IgD-negative memory B cell (primary cell): ENCODE results near the gene RAE1. TPM values are rescaled to one million over a fixed set of nuclear protein-coding genes. Genes with fewer than 3 reads are reported as not detected.

Experiments used
- H3K27ac Mint-ChIP-seq, 3 donors: one replicate each; pipeline ENCODE4 v1.8.0; 2020 to 2022; ENCODE audit warnings: mild to moderate bottlenecking in 3 of 3, mixed read lengths in 3 of 3, moderate library complexity in 1 of 3
- H3K27me3 Mint-ChIP-seq: one replicate; pipeline ENCODE4 v1.8.0; 2021; ENCODE audit warnings: mixed read lengths
- H3K36me3 Mint-ChIP-seq: one replicate; pipeline ENCODE4 v1.8.0; 2020; ENCODE audit warnings: mild to moderate bottlenecking, mixed read lengths
- H3K4me1 Mint-ChIP-seq, 3 donors: one replicate each; pipeline ENCODE4 v1.8.0; 2020 to 2022; ENCODE audit warnings: mixed read lengths in 3 of 3, mild to moderate bottlenecking in 1 of 3
- H3K4me3 Mint-ChIP-seq, 4 donors: one replicate each; pipeline ENCODE4 v1.8.0; 2020 to 2022; ENCODE audit warnings: mild to moderate bottlenecking in 4 of 4, mixed read lengths in 4 of 4, moderate library complexity in 3 of 4
- H3K9me3 Mint-ChIP-seq, 3 donors: one replicate each; pipeline ENCODE4 v1.8.0; 2020 to 2021; ENCODE audit warnings: mixed read lengths in 3 of 3, mild to moderate bottlenecking in 1 of 3
- polyA plus RNA-seq: library from polyadenylated mRNA; unstranded; fragments of 300-500 nt; fragmentation: Illumina TruSeq; gene quantifications from one replicate; pipeline ENCODE4 v1.2.3, GENCODE V29; 2021

RAE1 gene
- polyA plus RNA-seq, 1 donor from 2014 or later, result 38.6 TPM

- Mint-ChIP-seq H3K36me3 (peaks cover 15% of the 10 kb centered on the region), H3K27me3 (peaks cover 6% of the 10 kb centered on the region), H3K4me1 (peaks cover 36 to 49% (median 39%) of the 10 kb centered on the region in 3 donors)
Measured at GRCh38 chr20:57401565-57401918, 50.5 kb downstream of the RAE1 start.

GRCh38 chr20:57402206-57403125, 51.4 kb downstream of the RAE1 start:
- Mint-ChIP-seq H3K27me3 (peaks cover 6% of the 10 kb centered on the region), H3K36me3 (peaks cover 15% of the 10 kb centered on the region), H3K9me3 (no peaks in the 10 kb centered on the region), H3K4me1 (peaks cover 36 to 41% (median 37%) of the 10 kb centered on the region in 3 donors), H3K27ac (peak overlapping the region; percentile 23 to 98 (median 97)), H3K4me3 (peak overlapping the region in 3 of 4 donors; percentile 78 to 94 (median 82))

More at GRCh38 chr20:57401565-57401918, 50.5 kb downstream of the RAE1 start:
- Mint-ChIP-seq H3K9me3 (no peaks in the 10 kb centered on the region), H3K4me3 (peak overlapping the region; percentile 80 to 94 (median 86)), H3K27ac (peak overlapping the region; percentile 97 to 98 (median 98))

- Mint-ChIP-seq H3K27me3 (peaks cover 6% of the 10 kb centered on the region), H3K9me3 (no peaks in the 10 kb centered on the region), H3K4me1 (peaks cover 30 to 35% (median 31%) of the 10 kb centered on the region in 3 donors), H3K4me3 (peak overlapping the region in 2 of 4 donors; percentile 21 to 82), H3K36me3 (peaks cover 15% of the 10 kb centered on the region), H3K27ac (peak overlapping the region in 2 of 3 donors; percentile 97 to 98)
Measured at GRCh38 chr20:57403216-57403615, 52.2 kb downstream of the RAE1 start.

GRCh38 chr20:57404006-57404405, 53.0 kb downstream of the RAE1 start:
- Mint-ChIP-seq H3K9me3 (no peaks in the 10 kb centered on the region), H3K27me3 (peaks cover 4% of the 10 kb centered on the region), H3K36me3 (peaks cover 15% of the 10 kb centered on the region), H3K27ac (peak overlapping the region; percentile 39 to 98 (median 97)), H3K4me3 (peak overlapping the region in 2 of 4 donors; percentile 65 to 82), H3K4me1 (peaks cover 25 to 30% (median 26%) of the 10 kb centered on the region in 3 donors)

- peaks cover 4% of the 10 kb centered on the region for H3K27me3 Mint-ChIP-seq
- peak overlapping the region in 3 of 4 donors; percentile 70 to 85 (median 82) for H3K4me3 Mint-ChIP-seq
- peaks cover 21 to 25% (median 21%) of the 10 kb centered on the region in 3 donors for H3K4me1 Mint-ChIP-seq
- H3K27ac Mint-ChIP-seq, result peak overlapping the region; percentile 53 to 98 (median 97)
- H3K9me3 Mint-ChIP-seq, result no peaks in the 10 kb centered on the region
- H3K36me3 Mint-ChIP-seq, result peaks cover 15% of the 10 kb centered on the region
Measured at GRCh38 chr20:57404419-57405072, 53.5 kb downstream of the RAE1 start.

- Mint-ChIP-seq H3K27ac (peak overlapping the region in 2 of 3 donors; percentile 97 to 98), H3K36me3 (peaks cover 15% of the 10 kb centered on the region), H3K9me3 (no peaks in the 10 kb centered on the region), H3K27me3 (peaks cover 4% of the 10 kb centered on the region), H3K4me1 (peaks cover 14 to 21% (median 19%) of the 10 kb centered on the region in 3 donors), H3K4me3 (peak overlapping the region in 2 of 4 donors; percentile 82 to 85)
Measured at GRCh38 chr20:57405236-57406016, 54.4 kb downstream of the RAE1 start.

DNA sequence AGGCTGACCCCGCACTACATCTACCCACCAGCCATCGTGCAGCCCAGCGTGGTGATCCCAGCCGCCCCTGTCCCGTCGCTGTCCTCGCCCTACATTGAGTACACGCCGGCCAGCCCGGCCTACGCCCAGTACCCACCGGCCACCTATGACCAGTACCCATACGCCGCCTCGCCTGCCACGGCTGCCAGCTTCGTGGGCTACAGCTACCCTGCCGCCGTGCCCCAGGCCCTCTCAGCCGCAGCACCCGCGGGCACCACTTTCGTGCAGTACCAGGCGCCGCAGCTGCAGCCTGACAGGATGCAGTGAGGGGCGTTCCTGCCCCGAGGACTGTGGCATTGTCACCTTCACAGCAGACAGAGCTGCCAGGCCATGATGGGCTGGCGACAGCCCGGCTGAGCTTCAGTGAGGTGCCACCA, 56.5 kb downstream of the RAE1 start:
- Mint-ChIP-seq H3K36me3 (peaks cover 7% of the 10 kb centered on the region), H3K4me1 (peaks cover 4 to 10% (median 8%) of the 10 kb centered on the region in 3 donors), H3K4me3 (peak overlapping the region in 3 of 4 donors; percentile 12 to 74 (median 60)), H3K9me3 (no peaks in the 10 kb centered on the region), H3K27ac (peak overlapping the region in 2 of 3 donors; percentile 97 to 98), H3K27me3 (peaks cover 2% of the 10 kb centered on the region)

GRCh38 chr20:57408131-57408530, 57.1 kb downstream of the RAE1 start:
- Mint-ChIP-seq H3K36me3 (peaks cover 3% of the 10 kb centered on the region), H3K4me3 (peak overlapping the region in 2 of 4 donors; percentile 8 to 74), H3K27me3 (peaks cover 2% of the 10 kb centered on the region), H3K4me1 (peaks cover 2 to 8% (median 6%) of the 10 kb centered on the region in 3 donors), H3K27ac (peak overlapping the region in 2 of 3 donors; percentile 97 to 98), H3K9me3 (no peaks in the 10 kb centered on the region)

GRCh38 chr20:57408536-57409233, 57.6 kb downstream of the RAE1 start:
- peaks cover 2 to 8% (median 4%) of the 10 kb centered on the region in 3 donors for H3K4me1 Mint-ChIP-seq
- peak overlapping the region in 1 of 4 donors; percentile 74 for H3K4me3 Mint-ChIP-seq
- H3K27me3 Mint-ChIP-seq, result peaks cover 2% of the 10 kb centered on the region
- H3K27ac Mint-ChIP-seq, result peak overlapping the region in 2 of 3 donors; percentile 94 to 97
- no peaks in the 10 kb centered on the region for H3K9me3 Mint-ChIP-seq
- H3K36me3 Mint-ChIP-seq, result peaks cover 3% of the 10 kb centered on the region

DNA sequence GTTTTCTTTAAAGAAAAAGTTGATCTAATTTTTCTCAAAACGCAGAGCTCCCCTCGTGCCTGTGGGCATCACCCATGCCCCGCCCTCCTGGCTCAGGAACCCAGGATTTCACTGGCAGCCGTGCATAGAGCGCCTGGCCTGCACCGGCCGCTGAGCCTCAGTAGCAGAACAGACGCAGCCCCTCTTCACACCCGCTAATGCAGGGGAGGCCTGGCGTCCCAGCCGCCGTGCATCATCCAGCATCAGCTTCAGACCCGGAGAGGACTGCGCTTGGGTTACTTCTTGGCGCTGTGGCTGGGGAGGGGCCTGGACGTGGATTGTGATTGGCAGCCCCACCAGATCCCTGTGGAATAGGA, 58.2 kb downstream of the RAE1 start:
- peaks cover 2% of the 10 kb centered on the region for H3K27me3 Mint-ChIP-seq
- H3K36me3 Mint-ChIP-seq, result peaks cover 3% of the 10 kb centered on the region
- peak overlapping the region in 2 of 4 donors; percentile 47 to 74 for H3K4me3 Mint-ChIP-seq
- H3K4me1 Mint-ChIP-seq, result peaks cover 0 to 8% (median 2%) of the 10 kb centered on the region in 3 donors
- peak overlapping the region; percentile 83 to 97 (median 94) for H3K27ac Mint-ChIP-seq
- H3K9me3 Mint-ChIP-seq, result no peaks in the 10 kb centered on the region

GRCh38 chr20:57409672-57410397, 58.8 kb downstream of the RAE1 start:
- Mint-ChIP-seq H3K36me3 (peaks cover 3% of the 10 kb centered on the region), H3K27me3 (peaks cover 2% of the 10 kb centered on the region), H3K9me3 (no peaks in the 10 kb centered on the region), H3K27ac (peak overlapping the region; percentile 83 to 97 (median 94)), H3K4me3 (peak overlapping the region in 3 of 4 donors; percentile 25 to 74 (median 61)), H3K4me1 (peaks cover 0 to 8% (median 2%) of the 10 kb centered on the region in 3 donors)

DNA sequence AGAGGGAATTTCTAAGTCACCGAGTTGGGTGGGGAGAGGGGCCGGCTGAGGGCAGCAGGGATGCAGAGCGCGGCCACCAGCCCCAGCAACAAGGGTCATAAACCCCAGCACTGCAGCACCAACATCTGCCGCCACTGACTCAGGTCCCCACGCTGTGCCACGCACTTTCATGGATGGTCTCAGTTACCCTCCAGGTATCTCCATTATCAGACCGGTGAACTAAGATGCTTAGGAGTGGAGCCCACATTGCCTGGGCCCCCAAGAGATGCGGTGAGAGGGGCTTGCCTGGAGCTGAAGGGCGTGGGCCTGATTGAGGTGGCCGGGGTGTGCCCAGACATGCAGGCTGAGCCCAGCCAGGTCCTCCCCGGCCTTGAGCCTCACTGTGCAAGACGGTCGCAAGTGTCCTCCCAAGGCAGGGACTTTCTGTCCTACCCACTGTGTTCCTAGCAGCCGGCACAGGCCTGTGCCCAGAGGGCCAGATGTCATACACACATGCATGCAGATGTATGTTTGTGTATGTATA, 59.4 kb downstream of the RAE1 start:
- Mint-ChIP-seq H3K4me3 (peak overlapping the region in 3 of 4 donors; percentile 13 to 74 (median 61)), H3K4me1 (peaks cover 0 to 8% (median 2%) of the 10 kb centered on the region in 3 donors), H3K36me3 (no peaks in the 10 kb centered on the region), H3K9me3 (no peaks in the 10 kb centered on the region), H3K27me3 (peaks cover 2% of the 10 kb centered on the region), H3K27ac (peak overlapping the region in 2 of 3 donors; percentile 94 to 97)

- Mint-ChIP-seq H3K4me1 (peaks cover 0 to 8% (median 2%) of the 10 kb centered on the region in 3 donors), H3K27me3 (peaks cover 2% of the 10 kb centered on the region), H3K4me3 (peak overlapping the region in 1 of 4 donors; percentile 4), H3K36me3 (no peaks in the 10 kb centered on the region), H3K27ac (peak overlapping the region; percentile 85 to 97 (median 94)), H3K9me3 (no peaks in the 10 kb centered on the region)
Measured at GRCh38 chr20:57410924-57411323, 59.9 kb downstream of the RAE1 start.
